SK-N-SH treated with all-trans-retinoic acid at 6 μM for 48 hours (cell line): Measurements from ENCODE around the gene HAO1.
"Not testable (repeated sequence)": the region's sequence is repeated elsewhere in the genome, so short reads cannot be mapped to it uniquely, and the experiment has no call there.

Source experiments
- ARNTL ChIP-seq: fragments of 450-650 bp; formaldehyde crosslinking; IDR thresholded peaks from 2 replicates; pipeline ENCODE4 v1.5.0; 2020; ENCODE audit warnings: low read depth, mild to moderate bottlenecking, moderate library complexity, borderline replicate concordance
- CSRNP3 ChIP-seq: fragments of 250-450 bp; sonication (Bioruptor Pico); IDR thresholded peaks from 2 replicates; pipeline ENCODE4 v1.5.1; 2021; ENCODE audit warnings: mild to moderate bottlenecking, moderate library complexity
- ESRRG ChIP-seq: fragments of 250-450 bp; sonication (Bioruptor Pico); IDR thresholded peaks from 2 replicates; pipeline ENCODE4 v1.6.1; 2021; ENCODE audit warnings: mild to moderate bottlenecking
- GLIS3 ChIP-seq: fragments of 250-450 bp; sonication (Bioruptor Pico); IDR thresholded peaks from 2 replicates; pipeline ENCODE4 v1.5.0; 2020; ENCODE audit warnings: mild to moderate bottlenecking, moderate library complexity
- PATZ1 ChIP-seq: fragments of 250-450 bp; sonication (Bioruptor Pico); IDR thresholded peaks from 2 replicates; pipeline ENCODE4 v1.8.0; 2020; ENCODE audit warnings: mild to moderate bottlenecking, moderate library complexity, borderline replicate concordance
- PPARA ChIP-seq: fragments of 250-450 bp; sonication (Bioruptor Pico); IDR thresholded peaks from 2 replicates; pipeline ENCODE4 v1.5.0; 2020; ENCODE audit warnings: mild to moderate bottlenecking, borderline replicate concordance
- RARB ChIP-seq: fragments of 250-450 bp; sonication (Bioruptor Pico); IDR thresholded peaks from 2 replicates; pipeline ENCODE4 v1.8.0; 2021; ENCODE audit warnings: mild to moderate bottlenecking, moderate library complexity
- ZC3H10 ChIP-seq: fragments of 250-450 bp; sonication (Bioruptor Pico); IDR thresholded peaks from 2 replicates; pipeline ENCODE4 v1.5.1; 2021; ENCODE audit warnings: mild to moderate bottlenecking, moderate library complexity
- ZFP3 ChIP-seq: fragments of 250-450 bp; sonication (Bioruptor Pico); IDR thresholded peaks from 2 replicates; pipeline ENCODE4 v1.5.0; 2020; ENCODE audit warnings: mild to moderate bottlenecking, moderate library complexity
- ZFP30 ChIP-seq: fragments of 450-650 bp; formaldehyde crosslinking; IDR thresholded peaks from 2 replicates; pipeline ENCODE4 v1.5.0; 2022; ENCODE audit warnings: mild to moderate bottlenecking, moderate library complexity
- ZNF565 ChIP-seq: fragments of 450-650 bp; formaldehyde crosslinking; conservative IDR thresholded peaks from 2 replicates; pipeline ENCODE4 v1.5.0; 2020; ENCODE audit warnings: low read depth, mild to moderate bottlenecking, moderate library complexity
- ZNF70 ChIP-seq: fragments of 450-650 bp; formaldehyde crosslinking; IDR thresholded peaks from 2 replicates; pipeline ENCODE4 v1.5.0; 2020; ENCODE audit warnings: mild to moderate bottlenecking, moderate library complexity

GRCh38 chr20:7956561-7956960, 16.3 kb upstream of the HAO1 start:
- TF ChIP-seq PATZ1 (CRISPR knock-in tag); RARB (CRISPR knock-in tag); CSRNP3; ZFP3 (CRISPR knock-in tag); ZNF565; ZFP30 (CRISPR knock-in tag); ESRRG (CRISPR knock-in tag); GLIS3 (CRISPR knock-in tag); ZNF70 (CRISPR knock-in tag); PPARA; ARNTL (CRISPR knock-in tag); ZC3H10 (CRISPR knock-in tag): not testable (repeated sequence)
